OCI-LY1 (cell line): ENCODE measurements around the gene CCDC40.

Experiments
- H2AFZ ChIP-seq: fragments of 200-600 bp; sonication (generic), shearing (Covaris generic); 2 replicates; pipeline ENCODE4 v1.6.0; 2014; ENCODE audit warnings: antibody characterized with exemption, mild to moderate bottlenecking, low read length
- H3F3A ChIP-seq: fragments of 200-600 bp; sonication (generic), shearing (Covaris generic); 2 replicates; pipeline ENCODE4 v1.6.0; 2014; ENCODE audit warnings: mild to moderate bottlenecking, antibody characterized with exemption, low read length, moderate library complexity; ENCODE audit not compliant: insufficient read depth
- H3K27ac ChIP-seq: fragments of 200-600 bp; sonication (generic); 2 replicates; pipeline ENCODE4 v1.5.1; 2014; ENCODE audit warnings: low read length, mixed run types, mild to moderate bottlenecking, low read depth; ENCODE audit not compliant: poor library complexity, severe bottlenecking
- H3K27me3 ChIP-seq: fragments of 200-600 bp; sonication (generic); 2 replicates; pipeline ENCODE4 v1.6.0; 2014; ENCODE audit warnings: antibody characterized with exemption, mild to moderate bottlenecking, low read length, moderate library complexity; ENCODE audit not compliant: insufficient read depth
- H3K36me3 ChIP-seq: fragments of 200-600 bp; sonication (generic); 2 replicates; pipeline ENCODE4 v1.6.1; 2014; ENCODE audit warnings: mild to moderate bottlenecking, antibody characterized with exemption, low read length, moderate library complexity, mixed read lengths; ENCODE audit not compliant: insufficient read depth
- H3K4me1 ChIP-seq: fragments of 200-600 bp; sonication (generic); 2 replicates; pipeline ENCODE4 v1.5.1; 2014; ENCODE audit warnings: mild to moderate bottlenecking, low read length, moderate library complexity; ENCODE audit not compliant: insufficient read depth, severe bottlenecking
- H3K4me2 ChIP-seq: fragments of 200-600 bp; sonication (generic), shearing (Covaris generic); 2 replicates; pipeline ENCODE4 v1.6.1; 2014; ENCODE audit warnings: low read length
- H3K4me3 ChIP-seq: fragments of 200-600 bp; sonication (generic); 2 replicates; pipeline ENCODE4 v1.5.1; 2014; ENCODE audit warnings: low read length, low read depth, mild to moderate bottlenecking, mixed read lengths; ENCODE audit not compliant: poor library complexity, severe bottlenecking
- H3K79me2 ChIP-seq: fragments of 200-600 bp; shearing (Covaris generic); 2 replicates; pipeline ENCODE4 v1.6.1; 2016; ENCODE audit warnings: mixed run types, low read length, mixed read lengths; ENCODE audit not compliant: insufficient read depth
- H3K9ac ChIP-seq: fragments of 200-600 bp; sonication (generic), shearing (Covaris generic); 2 replicates; pipeline ENCODE4 v1.6.1; 2014; ENCODE audit warnings: mild to moderate bottlenecking, low read length, mixed read lengths
- H3K9me2 ChIP-seq: fragments of 200-600 bp; sonication (generic), shearing (Covaris generic); 2 replicates; pipeline ENCODE4 v1.6.1; 2014; ENCODE audit warnings: low read depth, mild to moderate bottlenecking, low read length, mixed read lengths
- H3K9me3 ChIP-seq: fragments of 200-600 bp; shearing (Covaris generic); 2 replicates; pipeline ENCODE4 v1.6.1; 2014; ENCODE audit warnings: low read length, mixed read lengths
- H4K20me1 ChIP-seq: fragments of 200-600 bp; sonication (generic), shearing (Covaris generic); 2 replicates; pipeline ENCODE4 v1.6.0; 2016; ENCODE audit warnings: mild to moderate bottlenecking, low read length; ENCODE audit not compliant: insufficient read depth
- EZH2 ChIP-seq: fragments of 200-600 bp; sonication (generic), shearing (Covaris generic); IDR thresholded peaks from 2 replicates; pipeline ENCODE4 v1.8.0; 2017; ENCODE audit warnings: borderline replicate concordance, mixed run types, mild to moderate bottlenecking, antibody characterized with exemption, low read length, moderate library complexity, mixed read lengths
- TF ChIP-seq, protein P1 (sequence below): fragments of 200-600 bp; sonication (generic), shearing (Covaris generic); IDR thresholded peaks from 2 replicates; pipeline ENCODE4 v1.5.1; 2017; ENCODE audit warnings: mild to moderate bottlenecking, antibody characterized with exemption, low read length, moderate library complexity, mixed read lengths

CCDC40 gene

GRCh38 chr17:80030730-80031410, 5.6 kb upstream of the CCDC40 start:
- H3K9me2 ChIP-seq: no peaks in the 10 kb centered on the region
- H3F3A ChIP-seq: no peaks in the 10 kb centered on the region
- H3K9me3 ChIP-seq: no peaks in the 10 kb centered on the region
- no peaks in the 10 kb centered on the region for H4K20me1 ChIP-seq
- H3K4me1 ChIP-seq: peaks cover 5% of the 10 kb centered on the region
- no peak overlapping the region for H3K4me3 ChIP-seq
- no peak for TF ChIP-seq EZH2
- TF ChIP-seq, protein P1, sequence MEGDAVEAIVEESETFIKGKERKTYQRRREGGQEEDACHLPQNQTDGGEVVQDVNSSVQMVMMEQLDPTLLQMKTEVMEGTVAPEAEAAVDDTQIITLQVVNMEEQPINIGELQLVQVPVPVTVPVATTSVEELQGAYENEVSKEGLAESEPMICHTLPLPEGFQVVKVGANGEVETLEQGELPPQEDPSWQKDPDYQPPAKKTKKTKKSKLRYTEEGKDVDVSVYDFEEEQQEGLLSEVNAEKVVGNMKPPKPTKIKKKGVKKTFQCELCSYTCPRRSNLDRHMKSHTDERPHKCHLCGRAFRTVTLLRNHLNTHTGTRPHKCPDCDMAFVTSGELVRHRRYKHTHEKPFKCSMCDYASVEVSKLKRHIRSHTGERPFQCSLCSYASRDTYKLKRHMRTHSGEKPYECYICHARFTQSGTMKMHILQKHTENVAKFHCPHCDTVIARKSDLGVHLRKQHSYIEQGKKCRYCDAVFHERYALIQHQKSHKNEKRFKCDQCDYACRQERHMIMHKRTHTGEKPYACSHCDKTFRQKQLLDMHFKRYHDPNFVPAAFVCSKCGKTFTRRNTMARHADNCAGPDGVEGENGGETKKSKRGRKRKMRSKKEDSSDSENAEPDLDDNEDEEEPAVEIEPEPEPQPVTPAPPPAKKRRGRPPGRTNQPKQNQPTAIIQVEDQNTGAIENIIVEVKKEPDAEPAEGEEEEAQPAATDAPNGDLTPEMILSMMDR: no peak
- H3K27ac ChIP-seq: no peak overlapping the region
- H3K4me2 ChIP-seq: no peak overlapping the region
- no peak overlapping the region for H2AFZ ChIP-seq
- no peaks in the 10 kb centered on the region; the same call in 1 of the 2 replicates for H3K27me3 ChIP-seq
- no peaks in the 10 kb centered on the region for H3K79me2 ChIP-seq
- H3K9ac ChIP-seq: no peak overlapping the region
- no peaks in the 10 kb centered on the region for H3K36me3 ChIP-seq

DNA sequence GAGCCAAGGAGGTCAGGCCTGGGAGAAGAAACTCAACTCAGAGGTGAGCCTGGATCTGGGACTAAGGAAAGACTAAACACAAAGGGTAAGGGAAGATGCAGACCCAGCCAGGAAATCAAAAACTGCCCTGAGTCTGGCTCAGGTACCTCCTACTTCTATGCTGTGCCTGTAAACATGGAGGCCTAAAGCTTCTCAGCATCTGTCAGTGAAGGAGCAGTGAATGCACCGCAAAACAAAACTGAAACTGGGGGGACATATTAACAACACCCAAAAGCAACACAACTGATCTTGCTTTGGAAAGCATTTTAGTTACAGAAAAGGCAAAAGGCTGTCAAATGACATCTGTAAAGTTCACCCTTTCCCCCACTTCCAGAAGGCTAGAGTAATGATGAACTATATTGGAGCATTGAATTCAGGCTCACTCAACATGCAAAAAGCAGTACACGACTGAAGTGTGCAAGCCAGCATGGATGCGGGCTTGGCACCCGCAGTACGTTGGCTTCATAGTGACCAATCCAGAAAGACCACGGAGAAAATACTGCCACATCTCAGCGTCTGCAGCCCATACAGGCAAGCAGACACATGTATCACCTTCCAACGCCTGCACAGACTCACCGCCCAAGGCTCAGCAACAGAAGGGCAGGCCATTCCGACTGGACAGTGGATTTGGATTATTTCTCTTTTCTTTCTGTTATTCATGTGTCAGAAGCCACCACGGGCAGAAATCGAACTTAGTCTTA, 4.6 kb upstream of the CCDC40 start:
- H3K79me2 ChIP-seq: no peaks in the 10 kb centered on the region
- H3K4me3 ChIP-seq: no peak overlapping the region

DNA sequence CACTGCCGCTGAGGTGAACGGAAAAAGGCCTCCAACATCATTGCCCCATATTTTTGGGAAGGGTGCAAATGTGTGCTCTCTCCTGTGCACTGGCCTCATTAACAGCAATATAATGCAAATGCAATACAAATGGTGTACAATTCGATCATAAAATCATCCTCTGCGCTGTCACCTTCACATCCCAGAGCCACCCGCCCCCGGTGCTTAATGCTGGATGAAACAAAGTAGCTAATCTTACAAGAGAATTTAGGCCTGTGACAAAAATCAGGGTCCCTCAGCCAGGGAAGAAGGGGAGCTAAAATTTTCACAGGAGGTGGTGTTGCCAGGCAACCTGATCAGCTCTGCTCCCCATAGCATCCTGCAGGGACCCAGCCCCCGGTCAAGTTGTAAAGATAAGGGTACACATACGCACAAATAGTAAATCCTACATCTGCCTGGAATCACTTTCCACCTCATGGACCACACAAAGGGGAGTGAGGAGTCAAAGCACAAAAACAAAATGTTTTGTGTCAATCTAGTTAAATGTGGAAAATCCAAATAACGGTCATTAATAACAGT, 3.7 kb upstream of the CCDC40 start:
- H3K9me3 ChIP-seq: no peaks in the 10 kb centered on the region
- TF ChIP-seq EZH2: no peak
- TF ChIP-seq, protein P1: no peak
- H3K9ac ChIP-seq: no peak overlapping the region
- no peaks in the 10 kb centered on the region for H4K20me1 ChIP-seq
- no peak overlapping the region for H2AFZ ChIP-seq
- H3K9me2 ChIP-seq: no peaks in the 10 kb centered on the region
- H3K4me3 ChIP-seq: no peak overlapping the region
- no peaks in the 10 kb centered on the region for H3K79me2 ChIP-seq
- H3F3A ChIP-seq: no peaks in the 10 kb centered on the region
- no peaks in the 10 kb centered on the region for H3K36me3 ChIP-seq
- peaks cover 4% of the 10 kb centered on the region; the same call in 1 of the 2 replicates for H3K27me3 ChIP-seq
- no peak overlapping the region for H3K4me2 ChIP-seq
- H3K4me1 ChIP-seq: peaks cover 9% of the 10 kb centered on the region
- H3K27ac ChIP-seq: no peak overlapping the region

More for the DNA sequence above, 4.6 kb upstream of the CCDC40 start:
- Histone ChIP-seq H3K27me3 (peaks cover 1% of the 10 kb centered on the region; the same call in 1 of the 2 replicates), H4K20me1 (no peaks in the 10 kb centered on the region), H3K4me2 (no peak overlapping the region), H3K27ac (no peak overlapping the region), H3F3A (no peaks in the 10 kb centered on the region), H3K9me3 (no peaks in the 10 kb centered on the region), H2AFZ (no peak overlapping the region), H3K9ac (no peak overlapping the region), H3K9me2 (no peaks in the 10 kb centered on the region), H3K4me1 (peaks cover 9% of the 10 kb centered on the region), H3K36me3 (no peaks in the 10 kb centered on the region)
- TF ChIP-seq, protein P1: no peak
- TF ChIP-seq EZH2: no peak
